Measurements from ENCODE around the gene NDRG4.

DNA sequence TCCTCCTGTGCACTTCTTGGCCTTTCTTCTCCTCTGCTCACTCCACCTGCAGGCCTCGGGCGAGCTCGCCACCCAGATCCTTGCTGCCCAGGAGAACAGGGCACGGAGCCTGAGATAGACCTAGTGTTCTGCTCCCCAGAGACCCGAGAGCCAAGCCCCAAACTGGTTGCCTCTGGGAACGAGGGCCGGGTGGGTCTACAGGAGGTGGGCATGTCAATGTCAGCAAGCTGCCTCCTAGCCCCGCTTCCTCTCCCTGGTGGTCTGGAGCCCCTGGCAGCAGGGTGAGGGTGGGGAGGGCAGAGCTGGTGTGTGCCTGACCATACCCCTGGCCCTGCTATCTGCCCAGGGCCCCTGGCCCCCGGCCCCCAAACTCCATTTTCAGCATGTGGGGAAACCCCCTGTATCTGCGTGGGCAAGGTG, 841 bp upstream of the NDRG4 start:
- TF ChIP-seq, protein P1, sequence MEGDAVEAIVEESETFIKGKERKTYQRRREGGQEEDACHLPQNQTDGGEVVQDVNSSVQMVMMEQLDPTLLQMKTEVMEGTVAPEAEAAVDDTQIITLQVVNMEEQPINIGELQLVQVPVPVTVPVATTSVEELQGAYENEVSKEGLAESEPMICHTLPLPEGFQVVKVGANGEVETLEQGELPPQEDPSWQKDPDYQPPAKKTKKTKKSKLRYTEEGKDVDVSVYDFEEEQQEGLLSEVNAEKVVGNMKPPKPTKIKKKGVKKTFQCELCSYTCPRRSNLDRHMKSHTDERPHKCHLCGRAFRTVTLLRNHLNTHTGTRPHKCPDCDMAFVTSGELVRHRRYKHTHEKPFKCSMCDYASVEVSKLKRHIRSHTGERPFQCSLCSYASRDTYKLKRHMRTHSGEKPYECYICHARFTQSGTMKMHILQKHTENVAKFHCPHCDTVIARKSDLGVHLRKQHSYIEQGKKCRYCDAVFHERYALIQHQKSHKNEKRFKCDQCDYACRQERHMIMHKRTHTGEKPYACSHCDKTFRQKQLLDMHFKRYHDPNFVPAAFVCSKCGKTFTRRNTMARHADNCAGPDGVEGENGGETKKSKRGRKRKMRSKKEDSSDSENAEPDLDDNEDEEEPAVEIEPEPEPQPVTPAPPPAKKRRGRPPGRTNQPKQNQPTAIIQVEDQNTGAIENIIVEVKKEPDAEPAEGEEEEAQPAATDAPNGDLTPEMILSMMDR (IDR thresholded peaks at IDR 0.05), result no peak
- no peak for TF ChIP-seq POLR2A (IDR thresholded peaks at IDR 0.05)
